Kidney (tissue), 14 donors: ENCODE data around the gene LBX1. TPM values are rescaled to one million over a fixed set of nuclear protein-coding genes. Genes with fewer than 3 reads are reported as not detected.
A peak's percentile ranks its signal among the peaks of the same experiment; 100 is the strongest.

Experiments
- DNase-seq, 5 donors: peaks; one replicate each; pipeline ENCODE4 v3.0.0-alpha.2; 2013 to 2020
- FAIRE-seq: peaks from 2 replicates; lab custom pipeline; 2012; peaks lifted over from hg19 to GRCh38; lab: Jason Lieb, UNC
- H3K27ac ChIP-seq, 2 donors: one replicate each; pipeline ENCODE4 v1.7.0; 2013; ENCODE audit warnings: low read depth in 2 of 2, low read length in 2 of 2, inconsistent platforms in 1 of 2
- H3K27me3 ChIP-seq: one replicate; pipeline ENCODE4 v1.7.1; 2013; ENCODE audit warnings: low read length, inconsistent platforms; ENCODE audit not compliant: control insufficient read depth, insufficient read depth
- H3K36me3 ChIP-seq, 3 donors: one replicate each; pipeline versions ENCODE4 v1.7.0 to v1.7.1; 2013; ENCODE audit warnings: low read length in 3 of 3, control low read depth in 1 of 3, inconsistent platforms in 1 of 3; ENCODE audit not compliant: insufficient read depth in 3 of 3, control insufficient read depth in 2 of 3
- H3K4me1 ChIP-seq, 3 donors: one replicate each; pipeline versions ENCODE4 v1.7.0 to v1.7.1; 2013; ENCODE audit warnings: low read length in 3 of 3, inconsistent platforms in 1 of 3, low read depth in 1 of 3; ENCODE audit not compliant: control insufficient read depth in 2 of 3, insufficient read depth in 2 of 3
- H3K4me3 ChIP-seq, 3 donors: one replicate each; pipeline versions ENCODE4 v1.7.0 to v1.8.1; 2013; ENCODE audit warnings: low read length in 3 of 3, control low read depth in 1 of 3, inconsistent platforms in 1 of 3
- H3K9ac ChIP-seq, 3 donors: one replicate each; pipeline versions ENCODE4 v1.7.0 to v1.7.1; 2013; ENCODE audit warnings: low read length in 3 of 3, control low read depth in 1 of 3, inconsistent platforms in 1 of 3
- H3K9me3 ChIP-seq, 3 donors: one replicate each; pipeline versions ENCODE4 v1.7.0 to v1.7.1; 2013; ENCODE audit warnings: low read length in 3 of 3, control low read depth in 1 of 3, inconsistent platforms in 1 of 3; ENCODE audit not compliant: control insufficient read depth in 2 of 3, insufficient read depth in 1 of 3
- intact Hi-C: fragments of 100-400 bp; cut with DNase I; formaldehyde crosslinking; loops from one replicate; pipeline ENCODE4 v1.11.1; 2022
- polyA plus RNA-seq: library from polyadenylated mRNA; stranded (reverse); fragments of 350-450 nt; fragmentation: Illumina TruSeq; extraction: RNeasy Lipid Tissue Mini Kit (QIAGEN cat#74804); gene quantifications from one replicate; pipeline ENCODE4 v1.2.3, GENCODE V29; 2014; ENCODE audit warnings: low read depth, low replicate concordance; ENCODE audit not compliant: insufficient read depth
- total RNA-seq: library from RNA; stranded (reverse); fragmentation: NEBNext Ultra II Directional; extraction: Animal tissue kit (Norgen Biotek cat#: 25700); gene quantifications from one replicate; pipeline ENCODE4 v1.2.1, GENCODE V29; 2021
- TF ChIP-seq, protein P1 (sequence below): IDR thresholded peaks from 3 replicates; pipeline ENCODE4 v1.5.1; 2012; ENCODE audit warnings: mild to moderate bottlenecking, moderate library complexity, borderline replicate concordance; ENCODE audit not compliant: insufficient read depth; ENCODE audit errors: extremely low read depth
- donor health status: control.
- donor health status: control.
- donor health status: control.
- donor health status: control.
- donor health status: control.
- donor health status: DM: yes; HTN: yes; CAD: no.
- donor health status: Normal renal cell carcinoma (clear cell type).

Gene LBX1
- total and polyA plus RNA-seq, 2 donors from 2014 or later, result not detected

DNA sequence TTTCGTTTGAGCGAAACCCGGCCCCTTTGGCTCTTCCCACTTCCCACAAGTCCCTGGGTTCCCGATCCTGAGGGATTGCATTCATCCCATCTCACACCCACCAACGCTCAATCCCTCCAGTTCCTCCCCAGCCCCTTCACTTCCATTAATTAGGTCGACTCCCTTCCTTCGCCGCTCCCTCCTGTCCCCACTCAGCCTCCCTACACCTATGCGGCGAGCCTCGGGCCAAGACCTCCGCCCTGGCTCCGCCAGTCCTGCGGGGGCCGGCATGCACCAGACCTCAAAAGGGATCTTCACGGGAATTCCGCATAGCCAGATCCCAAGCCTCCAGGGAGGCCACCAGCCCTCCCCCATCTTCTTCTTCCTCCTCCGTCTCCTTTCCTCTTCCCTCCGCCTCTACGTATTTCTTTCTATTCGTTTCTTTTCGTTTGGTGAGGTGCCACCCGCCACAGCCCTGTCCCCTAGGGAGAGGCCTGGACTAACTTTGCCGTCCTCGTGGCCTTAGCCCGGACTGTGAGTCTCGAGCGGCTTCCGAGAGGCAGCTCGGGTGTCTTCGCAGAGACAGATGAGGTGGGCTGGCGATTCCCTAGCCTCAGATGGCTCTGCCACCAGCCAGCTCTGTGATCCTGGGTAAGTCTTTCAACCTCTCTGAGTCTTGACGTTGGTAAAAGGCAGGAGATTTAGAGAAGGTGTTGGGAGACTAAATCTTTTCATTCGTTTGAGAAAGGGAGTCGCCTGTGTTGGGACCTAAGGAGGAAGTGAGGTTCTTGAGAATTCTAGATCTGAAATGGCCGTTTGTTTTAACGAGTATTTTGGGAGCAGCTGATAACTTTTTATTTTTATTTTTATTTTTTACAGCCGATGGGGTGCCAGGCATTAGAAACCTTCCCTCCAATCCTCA lies 8.1 kb upstream of the LBX1 start:
- Histone ChIP-seq H3K4me3 (no peak overlapping the region), H3K4me1 (no peaks in the 10 kb centered on the region), H3K9ac (no peak overlapping the region), H3K27ac (no peak overlapping the region), H3K36me3 (no peaks in the 10 kb centered on the region), H3K27me3 (peaks cover 75% of the 10 kb centered on the region), H3K9me3 (peaks cover 0 to 2% (median 0%) of the 10 kb centered on the region in 3 donors)
- TF ChIP-seq, protein P1, sequence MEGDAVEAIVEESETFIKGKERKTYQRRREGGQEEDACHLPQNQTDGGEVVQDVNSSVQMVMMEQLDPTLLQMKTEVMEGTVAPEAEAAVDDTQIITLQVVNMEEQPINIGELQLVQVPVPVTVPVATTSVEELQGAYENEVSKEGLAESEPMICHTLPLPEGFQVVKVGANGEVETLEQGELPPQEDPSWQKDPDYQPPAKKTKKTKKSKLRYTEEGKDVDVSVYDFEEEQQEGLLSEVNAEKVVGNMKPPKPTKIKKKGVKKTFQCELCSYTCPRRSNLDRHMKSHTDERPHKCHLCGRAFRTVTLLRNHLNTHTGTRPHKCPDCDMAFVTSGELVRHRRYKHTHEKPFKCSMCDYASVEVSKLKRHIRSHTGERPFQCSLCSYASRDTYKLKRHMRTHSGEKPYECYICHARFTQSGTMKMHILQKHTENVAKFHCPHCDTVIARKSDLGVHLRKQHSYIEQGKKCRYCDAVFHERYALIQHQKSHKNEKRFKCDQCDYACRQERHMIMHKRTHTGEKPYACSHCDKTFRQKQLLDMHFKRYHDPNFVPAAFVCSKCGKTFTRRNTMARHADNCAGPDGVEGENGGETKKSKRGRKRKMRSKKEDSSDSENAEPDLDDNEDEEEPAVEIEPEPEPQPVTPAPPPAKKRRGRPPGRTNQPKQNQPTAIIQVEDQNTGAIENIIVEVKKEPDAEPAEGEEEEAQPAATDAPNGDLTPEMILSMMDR, result no peak
- no peak for FAIRE-seq
- peak in 4 of 5 donors; percentile 50 to 65 (median 58) for DNase-seq
- intact Hi-C loops, result no loop called here

DNA sequence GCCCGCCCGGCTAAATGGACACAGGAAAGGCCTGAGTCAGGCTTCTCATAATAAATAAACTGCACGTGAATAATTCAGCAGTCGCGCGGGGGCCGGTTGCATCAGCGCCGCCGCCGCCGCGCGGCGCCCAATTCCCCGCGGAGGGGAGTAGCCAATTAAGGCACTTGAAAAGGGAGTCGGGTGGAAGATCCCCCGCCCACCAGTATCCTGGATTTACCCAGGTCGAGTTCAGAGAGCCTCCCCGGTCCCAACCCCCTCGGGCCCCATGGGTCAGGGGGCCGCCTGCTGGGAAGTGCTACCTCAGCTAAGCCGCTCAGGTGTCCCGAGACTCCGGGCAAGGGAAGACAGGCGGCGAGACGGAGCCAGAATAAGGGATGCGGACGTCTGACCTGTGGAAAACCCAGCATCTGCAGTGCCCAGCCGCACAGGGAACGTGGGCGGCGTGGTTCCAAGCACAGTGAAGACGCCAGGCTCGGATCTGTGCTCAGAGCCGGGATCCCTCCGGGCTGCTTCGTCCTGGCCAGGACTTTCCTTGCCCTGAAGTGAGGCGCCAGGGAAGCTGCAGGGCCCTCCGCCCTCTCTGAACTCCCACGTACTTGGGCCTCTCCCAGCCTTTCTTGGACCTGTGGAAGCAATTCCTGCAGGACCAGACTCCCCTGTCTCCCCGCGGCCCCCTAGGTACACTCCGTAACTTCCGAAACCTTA lies 7.3 kb upstream of the LBX1 start:
- H3K27me3 ChIP-seq, result peaks cover 83% of the 10 kb centered on the region
- no peaks in the 10 kb centered on the region for H3K4me1 ChIP-seq
- DNase-seq (peak in 2 of 5 donors; percentile 58 to 73), FAIRE-seq (no peak)
- no peak overlapping the region for H3K4me3 ChIP-seq
- intact Hi-C loops, result no loop called here
- H3K27ac ChIP-seq, result no peak overlapping the region
- peaks cover 0 to 2% (median 0%) of the 10 kb centered on the region in 3 donors for H3K9me3 ChIP-seq
- no peak overlapping the region for H3K9ac ChIP-seq
- TF ChIP-seq, protein P1, result no peak
- no peaks in the 10 kb centered on the region for H3K36me3 ChIP-seq

DNA sequence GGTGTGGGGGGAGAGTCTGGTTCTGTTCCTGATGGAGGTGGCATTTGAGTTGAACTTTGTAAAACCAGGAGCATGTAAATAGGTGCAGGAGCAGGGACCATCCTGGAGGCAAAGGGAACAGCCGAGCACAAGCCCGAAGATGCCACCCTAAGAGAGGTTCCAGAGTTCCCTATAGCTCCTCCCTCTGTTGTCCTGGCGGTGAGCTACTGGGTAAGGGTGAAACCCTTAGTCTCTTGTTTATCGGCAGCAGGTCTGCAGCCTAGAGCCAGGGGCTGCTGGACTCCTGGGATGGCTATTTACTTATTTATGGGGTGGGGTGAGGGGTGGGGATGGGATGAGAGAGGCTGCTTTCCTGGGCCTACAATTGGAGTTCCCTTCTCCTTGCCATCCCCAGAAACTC lies 6.5 kb upstream of the LBX1 start:
- TF ChIP-seq, protein P1, result no peak
- peaks cover 90% of the 10 kb centered on the region for H3K27me3 ChIP-seq
- no peak for DNase-seq
- H3K9me3 ChIP-seq, result peaks cover 0 to 2% (median 0%) of the 10 kb centered on the region in 3 donors
- no peak overlapping the region for H3K4me3 ChIP-seq
- no peaks in the 10 kb centered on the region for H3K4me1 ChIP-seq
- intact Hi-C loops, result no loop called here
- no peak for FAIRE-seq
- no peak overlapping the region for H3K27ac ChIP-seq
- H3K9ac ChIP-seq, result no peak overlapping the region
- H3K36me3 ChIP-seq, result no peaks in the 10 kb centered on the region
